Measurements from ENCODE around the gene PLXNA4.

DNA sequence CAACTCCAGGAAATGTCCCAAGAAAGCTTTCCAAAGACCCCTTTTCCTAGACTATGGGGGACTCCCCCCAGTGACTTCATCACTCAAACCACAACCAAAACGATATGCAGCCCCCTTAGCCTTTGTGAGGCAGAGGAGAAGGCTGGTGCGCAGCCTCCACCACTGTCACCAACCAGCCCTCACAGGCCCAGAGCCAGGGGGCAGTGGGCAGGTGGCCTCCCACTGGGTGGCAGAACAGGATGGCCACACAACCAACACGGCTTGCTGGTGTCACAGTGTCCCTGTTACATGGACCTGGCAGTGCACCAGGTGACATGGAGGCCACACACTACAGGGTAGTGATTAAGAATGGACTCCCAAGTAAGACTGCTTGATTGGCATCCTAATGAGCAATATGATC is 172.0 kb downstream of the PLXNA4 start:
- TF ChIP-seq EZH2 (IDR thresholded peaks at IDR 0.05; ENCODE audit: borderline replicate concordance, low read length): no peak
- TF ChIP-seq, protein P1, sequence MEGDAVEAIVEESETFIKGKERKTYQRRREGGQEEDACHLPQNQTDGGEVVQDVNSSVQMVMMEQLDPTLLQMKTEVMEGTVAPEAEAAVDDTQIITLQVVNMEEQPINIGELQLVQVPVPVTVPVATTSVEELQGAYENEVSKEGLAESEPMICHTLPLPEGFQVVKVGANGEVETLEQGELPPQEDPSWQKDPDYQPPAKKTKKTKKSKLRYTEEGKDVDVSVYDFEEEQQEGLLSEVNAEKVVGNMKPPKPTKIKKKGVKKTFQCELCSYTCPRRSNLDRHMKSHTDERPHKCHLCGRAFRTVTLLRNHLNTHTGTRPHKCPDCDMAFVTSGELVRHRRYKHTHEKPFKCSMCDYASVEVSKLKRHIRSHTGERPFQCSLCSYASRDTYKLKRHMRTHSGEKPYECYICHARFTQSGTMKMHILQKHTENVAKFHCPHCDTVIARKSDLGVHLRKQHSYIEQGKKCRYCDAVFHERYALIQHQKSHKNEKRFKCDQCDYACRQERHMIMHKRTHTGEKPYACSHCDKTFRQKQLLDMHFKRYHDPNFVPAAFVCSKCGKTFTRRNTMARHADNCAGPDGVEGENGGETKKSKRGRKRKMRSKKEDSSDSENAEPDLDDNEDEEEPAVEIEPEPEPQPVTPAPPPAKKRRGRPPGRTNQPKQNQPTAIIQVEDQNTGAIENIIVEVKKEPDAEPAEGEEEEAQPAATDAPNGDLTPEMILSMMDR (IDR thresholded peaks at IDR 0.05; ENCODE audit: low read length): no peak
